Bronchial epithelial cell (primary cell): ENCODE results near the gene GRM8. TPM values are rescaled to one million over a fixed set of nuclear protein-coding genes. Genes with fewer than 3 reads are reported as not detected.

Experiments
- DNase-seq: peaks from one replicate; pipeline ENCODE4 v3.0.0-alpha.2; 2010; ENCODE audit warnings: low read depth
- FAIRE-seq: peaks from 2 replicates; lab custom pipeline; 2011; peaks lifted over from hg19 to GRCh38; lab: Jason Lieb, UNC
- H3K27me3 ChIP-seq: 2 replicates; pipeline ENCODE4 v1.5.1; 2011; ENCODE audit warnings: low read length; ENCODE audit not compliant: control insufficient read depth, insufficient read depth
- H3K36me3 ChIP-seq: 2 replicates; pipeline ENCODE4 v1.5.1; 2011; ENCODE audit warnings: low read length; ENCODE audit not compliant: control insufficient read depth, insufficient read depth
- H3K4me3 ChIP-seq: 2 replicates; pipeline ENCODE4 v1.5.1; 2011; ENCODE audit warnings: mild to moderate bottlenecking, low read depth, low read length, control low read depth
- CTCF ChIP-seq: IDR thresholded peaks from 2 replicates; pipeline ENCODE4 v1.5.1; 2011; ENCODE audit warnings: mild to moderate bottlenecking, moderate library complexity, low read length, control low read depth, inconsistent platforms; ENCODE audit not compliant: insufficient read depth, severe bottlenecking
- total RNA-seq: library from RNA; depleted of rRNA; stranded (reverse); fragments of >200 nt; gene quantifications from 2 replicates; pipeline ENCODE4 v1.2.1, GENCODE V29; 2014

GRM8 gene
- total RNA-seq, 1 donor from 2014 or later = not detected

DNA sequence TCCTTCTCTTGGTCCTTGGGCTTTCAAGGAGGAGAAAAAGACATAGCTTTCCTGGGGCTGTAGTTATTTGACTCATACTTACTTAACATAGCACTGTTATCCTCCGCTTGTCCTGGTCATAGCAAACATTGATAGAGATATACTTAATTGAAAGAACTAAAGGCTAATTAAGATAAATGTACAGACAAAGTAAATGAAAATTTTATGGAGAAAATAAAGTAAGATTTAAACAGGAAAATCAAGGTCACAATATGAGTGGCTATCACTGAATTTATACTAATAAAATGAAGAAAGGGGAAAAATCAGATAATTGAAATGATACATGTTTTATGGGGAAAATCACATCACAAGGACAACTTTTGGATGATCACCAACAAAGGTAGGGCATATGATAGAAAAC, 849.7 kb downstream of the GRM8 start:
- no peaks in the 10 kb centered on the region for H3K27me3 ChIP-seq
- FAIRE-seq (no peak), DNase-seq (no peak)
- H3K36me3 ChIP-seq = no peaks in the 10 kb centered on the region
- TF ChIP-seq CTCF = no peak
- H3K4me3 ChIP-seq = no peak overlapping the region

- no peak for FAIRE-seq
- DNase-seq = no peak
- Histone ChIP-seq H3K4me3 (no peak overlapping the region), H3K27me3 (no peaks in the 10 kb centered on the region), H3K36me3 (no peaks in the 10 kb centered on the region)
- TF ChIP-seq CTCF = no peak
Measured at GRCh38 chr7:126401918-126402317, 850.8 kb downstream of the GRM8 start.

- no peak overlapping the region for H3K4me3 ChIP-seq
- TF ChIP-seq CTCF = no peak
- H3K27me3 ChIP-seq = no peaks in the 10 kb centered on the region
- DNase-seq (no peak), FAIRE-seq (no peak)
- H3K36me3 ChIP-seq = no peaks in the 10 kb centered on the region
Measured at GRCh38 chr7:126398851-126399529, 853.8 kb downstream of the GRM8 start.

DNA sequence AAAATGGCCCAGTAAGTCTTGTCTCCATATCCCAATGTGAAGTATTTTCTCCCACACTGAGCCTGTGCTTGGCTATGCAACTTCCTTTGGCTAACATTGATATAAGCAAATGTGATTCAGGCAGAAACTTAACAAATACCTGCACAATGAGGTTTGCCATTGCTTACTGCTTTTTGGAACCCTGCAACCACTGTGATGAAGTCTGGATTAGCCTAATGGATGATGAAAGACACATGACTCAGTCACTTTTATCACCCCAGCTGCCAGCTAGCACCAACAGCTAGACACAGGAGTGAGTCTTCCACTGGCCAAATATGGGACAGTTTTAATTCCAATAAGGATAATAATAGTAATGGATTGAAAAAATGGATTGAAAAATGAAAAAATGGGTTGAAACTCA, 854.5 kb downstream of the GRM8 start:
- FAIRE-seq = no peak
- Histone ChIP-seq H3K27me3 (no peaks in the 10 kb centered on the region), H3K4me3 (no peak overlapping the region), H3K36me3 (no peaks in the 10 kb centered on the region)
- no peak for TF ChIP-seq CTCF
- peak; percentile 49 for DNase-seq

GRCh38 chr7:126394406-126394805, 858.3 kb downstream of the GRM8 start:
- no peak for TF ChIP-seq CTCF
- Histone ChIP-seq H3K27me3 (no peaks in the 10 kb centered on the region), H3K36me3 (no peaks in the 10 kb centered on the region), H3K4me3 (no peak overlapping the region)
- DNase-seq (peak; percentile 12), FAIRE-seq (no peak)

Other genes starting within 250 kb of the GRM8 start
- gene ZNF800, start 139.8 kb upstream of the GRM8 start, total RNA-seq = 13.6 and 14.5 TPM in 2 replicates